GM12878 (cell line): Measurements from ENCODE around the gene SLCO3A1. TPM values are rescaled to one million over a fixed set of nuclear protein-coding genes. Genes with fewer than 3 reads are reported as not detected.

Experiments used
- ATAC-seq: fragments of 200-7000 bp; cut with Tn5 transposase; 3 replicates; pipeline ENCODE4 v1.9.1; 2020; ENCODE audit warnings: mild to moderate bottlenecking, moderate library complexity
- BruUV-seq: library from RNA; stranded (reverse); fragments of 400-500 nt; replicated peaks from 2 replicates; lab custom pipeline; 2021; lab: Mats Ljungman, UMichigan
- CTCF ChIA-PET: fragments of 300-600 bp; sonication (Branson Sonifier 250); formaldehyde crosslinking; extraction: SDS; loops from one replicate; lab custom pipeline; 2021; ENCODE audit warnings: inconsistent platforms; lab: Yijun Ruan, JAX
- POLR2A ChIA-PET: fragments of 350-600 bp; formaldehyde crosslinking; extraction: SDS; loops from one replicate; lab custom pipeline; 2021; ENCODE audit warnings: inconsistent platforms; lab: Charles Lee
- RAD21 ChIA-PET: fragments of 300-600 bp; sonication (Branson Sonifier 250); formaldehyde crosslinking; loops from one replicate; lab custom pipeline; 2023; ENCODE audit warnings: antibody characterized with exemption; ENCODE audit not compliant: unreplicated experiment; lab: Charles Lee
- SMC1A ChIA-PET: fragments of 300-600 bp; sonication (Branson Sonifier 250); formaldehyde crosslinking; loops from one replicate; lab custom pipeline; 2023; ENCODE audit not compliant: unreplicated experiment, uncharacterized antibody; lab: Charles Lee
- DNase-seq: peaks from one replicate; pipeline ENCODE4 v3.0.0-alpha.2; 2011; ENCODE audit warnings: low read depth, low spot score
- FAIRE-seq: peaks from 3 replicates; lab custom pipeline; 2011; peaks lifted over from hg19 to GRCh38; lab: Jason Lieb, UNC
- H2AFZ ChIP-seq: 2 replicates; pipeline ENCODE4 v1.6.0; 2011; ENCODE audit warnings: low read depth, low read length, control low read depth; ENCODE audit not compliant: control insufficient read depth
- H3K27ac ChIP-seq: 2 replicates; pipeline ENCODE4 v1.5.1; 2011; ENCODE audit warnings: control low read depth; ENCODE audit not compliant: control insufficient read depth, insufficient read depth
- H3K27me3 ChIP-seq, 2 experiments: replicated peaks in 1 of 2; 2 replicates each; pipeline versions ENCODE4 v1.6.0 to v1.6.1; 2011; ENCODE audit warnings: low read length in 1 of 2; ENCODE audit not compliant: control insufficient read depth in 2 of 2, insufficient read depth in 2 of 2
- H3K36me3 ChIP-seq, 2 experiments: 2 replicates each; pipeline ENCODE4 v1.5.1; 2011; ENCODE audit warnings: low read length in 1 of 2; ENCODE audit not compliant: control insufficient read depth in 2 of 2, insufficient read depth in 2 of 2
- H3K4me1 ChIP-seq: 2 replicates; pipeline ENCODE4 v1.6.1; 2011; ENCODE audit warnings: mild to moderate bottlenecking, low read length, moderate library complexity, mixed read lengths; ENCODE audit not compliant: control insufficient read depth, insufficient read depth
- H3K4me2 ChIP-seq: 2 replicates; pipeline ENCODE4 v1.6.0; 2011; ENCODE audit warnings: control low read depth; ENCODE audit not compliant: control insufficient read depth, insufficient read depth
- H3K4me3 ChIP-seq: fragments of 200-600 bp; sonication (generic); 2 replicates; pipeline ENCODE4 v1.5.1; 2016
- H3K79me2 ChIP-seq: 2 replicates; pipeline ENCODE4 v1.6.0; 2011; ENCODE audit warnings: low read length; ENCODE audit not compliant: control insufficient read depth, insufficient read depth
- H3K9ac ChIP-seq: 2 replicates; pipeline ENCODE4 v1.8.0; 2011; ENCODE audit warnings: low read length, control low read depth, mixed read lengths; ENCODE audit not compliant: control insufficient read depth, insufficient read depth
- H3K9me3 ChIP-seq: replicated peaks from 3 replicates; pipeline ENCODE4 v1.5.1; 2011; ENCODE audit warnings: mild to moderate bottlenecking, low read length; ENCODE audit not compliant: control insufficient read depth, insufficient read depth
- H4K20me1 ChIP-seq: 2 replicates; pipeline ENCODE4 v1.6.0; 2011; ENCODE audit not compliant: control insufficient read depth, insufficient read depth
- IRF4 ChIP-seq: IDR thresholded peaks from 2 replicates; pipeline ENCODE4 v1.6.1; 2011; ENCODE audit warnings: low read depth, low read length
- RCOR1 ChIP-seq: conservative IDR thresholded peaks from 2 replicates; pipeline ENCODE4 v1.6.1; 2012; ENCODE audit warnings: low read depth, low read length, improper control_type of control experiment
- WGBS: methylation state at CpG from one replicate; pipeline ENCODE4 v1.1.6; 2016; ENCODE audit warnings: low lambda C conversion rate; ENCODE audit not compliant: insufficient replicate concordance, insufficient coverage; ENCODE audit errors: missing lambda C conversion rate; 5-methylcytosine and 5-hydroxymethylcytosine counted together
- in situ Hi-C: fragments of 300-500 bp; cut with MboI; formaldehyde crosslinking; loops from 9 replicates; pipeline ENCODE4 v1.14.3; 2018; ENCODE audit warnings: mixed read lengths
- intact Hi-C: fragments of 100-400 bp; cut with micrococcal nuclease; formaldehyde crosslinking; loops from one replicate; pipeline ENCODE4 v1.14.2; 2022; ENCODE audit not compliant: unreplicated experiment
- polyA plus RNA-seq, 11 experiments: library from polyadenylated mRNA; depleted of rRNA in 4 of 11; unstranded in 6 of 11; stranded (reverse) in 5 of 11; fragments of >200 nt; fragmentation: Nextera tagmentation in 4 of 11; fragmentation: Illumina TruSeq in 1 of 11; extraction: Ambion mirVana in 4 of 11; extraction: Trizol in 1 of 11; gene quantifications; 1 replicate in 1 of 11; 2 replicates in 10 of 11; pipeline versions ENCODE4 v1.2.1 to v1.2.3, GENCODE V29; 2011 to 2016; ENCODE audit warnings: inconsistent platforms in 2 of 11, missing spikeins in 2 of 11, low read depth in 1 of 11
- total RNA-seq, 4 experiments: library from RNA; depleted of rRNA in 3 of 4; stranded (reverse); fragments of >200 nt in 3 of 4; fragmentation: Illumina TruSeq in 1 of 4; extraction: Trizol in 1 of 4; gene quantifications; 2 replicates each; pipeline versions ENCODE4 v1.2.1 to v1.2.3, GENCODE V29; 2013 to 2021
- TF ChIP-seq, protein P1 (sequence below), 3 experiments: IDR thresholded peaks in 2 of 3; conservative IDR thresholded peaks in 1 of 3; 2 replicates each; pipeline ENCODE4 v1.5.1; 2011; ENCODE audit warnings: low read depth in 3 of 3, low read length in 3 of 3, mild to moderate bottlenecking in 3 of 3, control low read depth in 2 of 3, moderate library complexity in 2 of 3, inconsistent platforms in 1 of 3, mixed read lengths in 1 of 3; ENCODE audit not compliant: control insufficient read depth in 2 of 3, insufficient read depth in 1 of 3; ENCODE audit errors: extremely low read depth in 1 of 3

The SLCO3A1 gene
- total and polyA plus RNA-seq, 10 of the 15 experiments (the other 5 are each of a cell fraction or from before 2014, with no cell fraction given), result 0.05 to 5.9 (median 0.31) TPM

DNA sequence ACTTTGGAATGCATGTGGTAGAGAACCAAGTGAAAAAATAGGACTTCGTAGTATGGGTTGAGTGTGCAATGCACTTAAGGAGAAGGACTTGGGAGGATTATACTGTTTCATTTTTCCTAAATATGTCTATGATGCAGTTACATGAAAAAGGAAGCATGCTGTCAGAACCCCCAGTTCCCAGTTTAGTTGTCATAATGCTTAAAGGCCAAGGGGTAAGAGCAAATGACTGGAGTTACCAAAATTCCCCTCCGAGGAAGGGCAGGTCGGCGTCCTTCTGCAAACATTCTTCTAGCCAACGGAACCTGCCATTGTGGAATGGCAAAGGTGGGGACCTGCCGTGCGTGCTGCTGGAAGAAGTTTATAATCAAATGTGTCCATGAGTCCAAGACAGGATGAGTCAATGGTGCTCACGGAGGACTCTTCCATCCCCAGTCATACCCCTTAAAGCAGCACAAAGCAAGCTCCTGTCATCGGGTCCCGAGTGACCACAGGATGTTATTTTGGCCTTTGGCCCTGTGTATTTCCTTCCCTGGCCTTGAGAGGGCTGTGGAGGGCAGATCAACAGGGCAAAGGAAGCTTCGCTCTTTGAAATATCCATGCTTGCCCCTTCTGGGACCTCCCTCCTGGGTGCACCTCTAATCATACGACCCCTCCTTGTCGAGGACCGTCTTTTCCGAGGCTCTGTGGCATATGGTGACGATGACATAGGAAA lies 93.2 kb downstream of the SLCO3A1 start:
- ATAC-seq, result no peak
- SMC1A ChIA-PET, result no interaction called here

More for the DNA sequence above, 93.2 kb downstream of the SLCO3A1 start:
- in situ Hi-C loops, result no loop called here
- no peaks in the 10 kb centered on the region for H3K9me3 ChIP-seq
- H2AFZ ChIP-seq, result no peak overlapping the region
- H3K27ac ChIP-seq, result no peak overlapping the region
- FAIRE-seq (no peak), DNase-seq (no peak)
- H3K36me3 ChIP-seq, result no peaks in the 10 kb centered on the region
- H3K27me3 ChIP-seq, result no peaks in the 10 kb centered on the region
- ChIA-PET RAD21 (no interaction called here), CTCF (interaction anchor here (1.0 kb wide), 1 partner anchor 241 kb away, joined by 3 read pairs; no protein-coding TSS in a partner anchor), POLR2A (no interaction called here)
- H4K20me1 ChIP-seq, result no peaks in the 10 kb centered on the region
- BruUV-seq, result no TSS peak
- intact Hi-C loops, result no loop called here
- 39% methylated on average over 16 of the region's 16 CpGs for WGBS
- TF ChIP-seq IRF4, result no peak
- TF ChIP-seq, protein P1, sequence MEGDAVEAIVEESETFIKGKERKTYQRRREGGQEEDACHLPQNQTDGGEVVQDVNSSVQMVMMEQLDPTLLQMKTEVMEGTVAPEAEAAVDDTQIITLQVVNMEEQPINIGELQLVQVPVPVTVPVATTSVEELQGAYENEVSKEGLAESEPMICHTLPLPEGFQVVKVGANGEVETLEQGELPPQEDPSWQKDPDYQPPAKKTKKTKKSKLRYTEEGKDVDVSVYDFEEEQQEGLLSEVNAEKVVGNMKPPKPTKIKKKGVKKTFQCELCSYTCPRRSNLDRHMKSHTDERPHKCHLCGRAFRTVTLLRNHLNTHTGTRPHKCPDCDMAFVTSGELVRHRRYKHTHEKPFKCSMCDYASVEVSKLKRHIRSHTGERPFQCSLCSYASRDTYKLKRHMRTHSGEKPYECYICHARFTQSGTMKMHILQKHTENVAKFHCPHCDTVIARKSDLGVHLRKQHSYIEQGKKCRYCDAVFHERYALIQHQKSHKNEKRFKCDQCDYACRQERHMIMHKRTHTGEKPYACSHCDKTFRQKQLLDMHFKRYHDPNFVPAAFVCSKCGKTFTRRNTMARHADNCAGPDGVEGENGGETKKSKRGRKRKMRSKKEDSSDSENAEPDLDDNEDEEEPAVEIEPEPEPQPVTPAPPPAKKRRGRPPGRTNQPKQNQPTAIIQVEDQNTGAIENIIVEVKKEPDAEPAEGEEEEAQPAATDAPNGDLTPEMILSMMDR (IDR thresholded peaks at IDR 0.05 in 2 of 3, conservative IDR thresholded peaks at IDR 0.05 in 1 of 3; ENCODE audit: control insufficient read depth in 2 of 3, extremely low read depth in 1 of 3, insufficient read depth in 1 of 3, low read depth in 3 of 3, low read length in 3 of 3), result 0 out of 6 replicates have a peak, but pooled peaks of 1 of the 3 experiments have one; percentile 2
- TF ChIP-seq RCOR1, result no peak
- H3K4me1 ChIP-seq, result no peaks in the 10 kb centered on the region
- no peaks in the 10 kb centered on the region for H3K79me2 ChIP-seq
- no peak overlapping the region for H3K4me3 ChIP-seq
- H3K4me2 ChIP-seq, result no peak overlapping the region
- H3K9ac ChIP-seq, result no peak overlapping the region
